ENCODE measurements around the gene GAREM1. TPM values are rescaled to one million over a fixed set of nuclear protein-coding genes. Genes with fewer than 3 reads are reported as not detected.

The GAREM1 gene
- polyA plus RNA-seq, 1 experiment, result 0.37 TPM

- Histone ChIP-seq H3K27me3 (ENCODE audit: control insufficient read depth, insufficient read depth, low read length) (no peaks in the 10 kb centered on the region), H3K4me3 (ENCODE audit: low read depth, low read length) (no peak overlapping the region), H3K36me3 (ENCODE audit: control insufficient read depth, insufficient read depth, low read length) (no peaks in the 10 kb centered on the region)
- DNase-seq (ENCODE audit: low read depth), result no peak
- no peak for TF ChIP-seq CTCF (IDR thresholded peaks at IDR 0.05; ENCODE audit: insufficient read depth, low read depth, low read length)
- ChIA-PET CTCF (interaction anchor here (0.6 to 1.6 kb wide), 3 partner anchors 10 to 163 kb away, joined by 3 to 4 read pairs (median 3); no protein-coding TSS in a partner anchor), POLR2A (no interaction called here)
Observed at GRCh38 chr18:32318581-32318980, 152.1 kb downstream of the GAREM1 start.

GRCh38 chr18:32317651-32318050 is 153.0 kb downstream of the GAREM1 start:
- Histone ChIP-seq H3K4me3 (ENCODE audit: low read depth, low read length) (no peak overlapping the region), H3K27me3 (ENCODE audit: control insufficient read depth, insufficient read depth, low read length) (no peaks in the 10 kb centered on the region), H3K36me3 (ENCODE audit: control insufficient read depth, insufficient read depth, low read length) (no peaks in the 10 kb centered on the region)
- DNase-seq (ENCODE audit: low read depth), result no peak
- ChIA-PET CTCF (interaction anchor here (1.0 to 1.6 kb wide), 2 partner anchors 9 to 11 kb away, joined by 3 to 4 read pairs; no protein-coding TSS in a partner anchor), POLR2A (no interaction called here)
- no peak for TF ChIP-seq CTCF (IDR thresholded peaks at IDR 0.05; ENCODE audit: insufficient read depth, low read depth, low read length)

- no peak for DNase-seq (ENCODE audit: low read depth)
- no peak for TF ChIP-seq CTCF (IDR thresholded peaks at IDR 0.05; ENCODE audit: insufficient read depth, low read depth, low read length)
- ChIA-PET CTCF (interaction anchor here (1.2 to 1.6 kb wide), 2 partner anchors 8 to 21 kb away, joined by 3 read pairs; no protein-coding TSS in a partner anchor), POLR2A (no interaction called here)
- Histone ChIP-seq H3K27me3 (ENCODE audit: control insufficient read depth, insufficient read depth, low read length) (no peaks in the 10 kb centered on the region), H3K36me3 (ENCODE audit: control insufficient read depth, insufficient read depth, low read length) (no peaks in the 10 kb centered on the region), H3K4me3 (ENCODE audit: low read depth, low read length) (no peak overlapping the region)
Observed at GRCh38 chr18:32315881-32316280, 154.8 kb downstream of the GAREM1 start.

GRCh38 chr18:32310774-32311173 is 159.9 kb downstream of the GAREM1 start:
- ChIA-PET POLR2A (no interaction called here), CTCF (interaction anchor here (1.2 kb wide), 1 partner anchor 39 kb away, joined by 3 read pairs; no protein-coding TSS in a partner anchor)
- Histone ChIP-seq H3K4me3 (ENCODE audit: low read depth, low read length) (no peak overlapping the region), H3K36me3 (ENCODE audit: control insufficient read depth, insufficient read depth, low read length) (no peaks in the 10 kb centered on the region), H3K27me3 (ENCODE audit: control insufficient read depth, insufficient read depth, low read length) (no peaks in the 10 kb centered on the region)
- no peak for TF ChIP-seq CTCF (IDR thresholded peaks at IDR 0.05; ENCODE audit: insufficient read depth, low read depth, low read length)
- DNase-seq (ENCODE audit: low read depth), result no peak

- ChIA-PET POLR2A (no interaction called here), CTCF (no interaction called here)
- Histone ChIP-seq H3K36me3 (ENCODE audit: control insufficient read depth, insufficient read depth, low read length) (no peaks in the 10 kb centered on the region), H3K27me3 (ENCODE audit: control insufficient read depth, insufficient read depth, low read length) (no peaks in the 10 kb centered on the region), H3K4me3 (ENCODE audit: low read depth, low read length) (no peak overlapping the region)
- DNase-seq (ENCODE audit: low read depth), result no peak
- no peak for TF ChIP-seq CTCF (IDR thresholded peaks at IDR 0.05; ENCODE audit: insufficient read depth, low read depth, low read length)
Observed at GRCh38 chr18:32310101-32310500, 160.6 kb downstream of the GAREM1 start.

All from BJ (cell line).